GM19468 (cell line): ENCODE data around the gene TMEM151A.
"Not testable (repeated sequence)": the region's sequence is repeated elsewhere in the genome, so short reads cannot be mapped to it uniquely, and the experiment has no call there.

Experiments
- ATAC-seq: cut with Tn5 transposase; IDR thresholded peaks from one replicate; pipeline ENCODE4 v1.9.1; 2021; ENCODE audit warnings: mild to moderate bottlenecking, moderate library complexity, moderate number of reproducible peaks; ENCODE audit not compliant: unreplicated experiment; ENCODE audit errors: extremely low read depth

Gene TMEM151A

DNA sequence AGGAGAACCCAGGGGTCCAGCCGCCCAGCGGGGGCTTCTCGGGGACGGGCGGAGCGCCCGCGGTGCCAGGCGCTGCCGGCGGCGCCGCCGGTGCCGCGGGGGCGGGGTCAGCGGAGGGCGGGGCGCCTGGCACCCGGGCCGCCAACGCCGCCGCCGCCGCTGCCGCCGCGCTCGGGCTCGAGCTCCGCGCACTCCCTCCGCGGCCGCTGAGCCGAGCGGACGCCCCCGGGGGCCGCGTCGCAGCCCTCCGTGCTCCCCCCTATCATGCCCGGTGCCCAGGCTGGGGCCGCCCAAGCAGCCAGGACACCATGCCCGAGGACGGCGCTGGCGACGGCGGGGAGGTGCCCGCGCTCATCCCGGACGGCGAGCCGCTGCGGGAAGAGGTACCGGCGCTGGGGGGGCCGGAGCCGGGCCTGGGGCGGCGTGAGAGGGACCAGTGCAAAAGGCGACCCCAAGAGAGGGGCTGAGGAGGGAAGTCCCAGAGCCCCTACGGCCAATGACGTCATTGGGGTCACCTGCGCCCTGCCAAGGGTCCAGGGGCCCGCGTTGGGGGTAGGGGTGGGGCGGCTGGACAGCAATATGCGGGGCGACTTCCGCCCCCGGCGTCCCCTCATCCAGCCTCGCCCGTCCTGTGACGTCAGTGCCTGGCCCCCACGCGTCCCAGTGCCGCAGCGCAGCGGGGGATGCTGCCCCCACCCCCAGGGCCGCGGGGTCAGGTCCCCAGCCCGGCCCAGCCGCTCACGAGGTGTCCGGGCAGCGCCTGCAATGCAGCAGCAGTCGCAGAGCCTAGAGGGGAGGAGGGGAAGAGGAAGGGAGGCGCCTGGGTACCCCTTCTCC, at the start of gene TMEM151A:
TSS of gene TMEM151A (plus strand) at position 189 of the 837 bp plus-strand sequence. CDS start at position 309, 120 bp downstream.
- no peak for ATAC-seq

DNA sequence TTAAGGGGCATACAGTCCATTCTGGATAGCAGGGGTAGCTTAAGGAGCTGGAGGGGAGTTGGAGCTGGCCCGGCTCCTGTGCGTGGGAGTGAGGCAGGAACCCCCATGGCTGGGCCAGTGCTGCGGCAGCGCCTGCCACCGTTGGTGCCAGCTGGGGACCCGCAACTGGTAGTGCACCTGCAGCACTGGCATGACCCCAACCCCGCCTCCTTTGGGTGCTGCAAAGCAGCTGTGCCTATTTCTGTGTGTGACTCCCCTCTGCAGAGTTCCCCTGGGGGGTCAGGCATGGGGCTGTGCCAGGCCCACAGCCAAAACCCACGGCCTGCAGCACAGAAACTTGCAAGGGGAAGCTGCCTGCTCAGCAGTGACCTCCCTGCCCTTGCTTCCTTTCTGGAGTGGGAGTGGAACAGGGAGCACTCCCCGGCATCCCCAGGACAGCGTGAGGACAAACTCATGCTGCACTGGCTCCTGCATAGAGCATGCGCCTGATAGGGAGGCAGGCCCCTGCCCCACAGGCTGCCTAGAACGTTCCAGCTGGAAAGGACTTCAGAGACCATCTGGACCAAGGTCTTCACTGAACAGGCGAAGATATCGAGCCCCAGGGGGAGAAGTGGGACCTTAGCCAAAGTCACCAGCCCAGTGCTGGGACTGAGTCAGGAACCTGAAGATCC, 49.5 kb upstream of the TMEM151A start:
- no peak for ATAC-seq

DNA sequence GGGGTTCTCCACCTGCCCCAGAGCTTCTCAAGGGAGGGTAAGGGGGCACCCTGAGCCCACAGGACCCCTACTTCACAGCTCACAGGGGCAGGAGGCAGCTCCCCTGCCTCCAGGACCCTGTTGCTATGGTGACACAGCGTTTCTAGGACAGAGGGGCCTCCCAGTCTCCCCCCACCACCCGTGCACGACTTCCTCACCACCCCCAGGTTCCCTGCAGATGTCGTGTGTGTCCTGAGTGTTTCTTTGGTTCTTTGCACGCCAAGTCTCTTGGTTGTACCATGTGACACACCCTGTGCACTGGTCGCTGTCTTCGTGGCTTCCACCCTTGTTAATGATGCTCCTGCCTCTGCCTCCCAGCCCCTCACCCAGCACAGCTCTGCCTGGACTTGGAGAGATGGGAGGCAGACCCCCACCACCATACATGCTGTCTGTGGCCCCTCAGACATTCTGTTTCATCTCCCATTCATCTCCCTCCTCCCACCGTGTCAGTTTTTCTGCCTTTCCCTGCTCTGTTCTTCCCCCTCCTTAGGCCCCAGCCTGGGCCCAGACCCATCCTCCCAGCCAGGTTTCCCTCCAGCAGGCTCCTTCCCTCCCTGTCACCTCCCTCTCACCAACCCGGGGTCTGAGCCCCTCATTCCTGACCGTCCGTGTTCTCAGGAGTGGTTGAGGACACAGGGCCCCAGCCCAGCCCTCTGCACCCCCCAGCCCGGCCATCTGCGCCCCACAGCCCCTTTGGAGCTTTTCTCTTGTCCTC, 47.7 kb upstream of the TMEM151A start:
- no peak for ATAC-seq

DNA sequence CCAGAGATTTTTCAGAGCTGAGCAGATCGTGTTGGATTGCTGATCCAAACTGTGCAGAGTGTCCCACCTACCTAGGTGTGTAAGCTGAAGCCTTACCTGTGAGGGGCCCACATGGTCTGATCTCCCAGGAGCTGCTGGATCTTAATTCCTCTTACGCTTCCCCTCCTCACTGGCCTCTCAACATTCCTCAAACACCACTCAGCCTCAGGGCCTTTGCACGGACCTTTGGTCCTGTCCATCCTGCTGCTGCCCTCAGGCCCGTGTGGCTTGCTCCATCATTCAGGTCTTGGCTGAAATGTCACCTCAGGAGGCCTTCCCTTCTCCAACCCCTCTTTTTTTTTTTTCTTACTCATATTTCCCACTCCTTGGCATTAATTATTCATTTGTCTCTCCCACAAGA, 44.4 kb upstream of the TMEM151A start:
- no peak for ATAC-seq

DNA sequence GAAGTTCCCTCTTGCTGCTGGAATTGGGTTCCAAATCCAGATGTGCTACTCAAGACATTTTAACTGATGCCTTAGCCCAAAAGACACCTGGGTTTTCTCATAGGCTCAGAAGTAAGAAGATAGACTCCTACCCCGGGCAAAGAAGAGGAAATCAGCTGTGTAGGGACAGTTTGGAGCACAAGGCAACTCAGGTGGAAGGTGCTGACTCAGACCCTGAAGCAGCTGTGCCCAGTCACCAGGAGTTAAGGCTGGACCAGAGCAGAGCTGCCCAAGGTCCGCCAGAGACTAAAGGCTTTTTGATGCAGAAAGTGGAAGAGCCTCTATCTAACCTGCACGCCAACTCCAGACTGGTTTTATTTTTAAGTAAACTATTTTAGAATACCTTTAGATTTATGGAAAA, 43.9 kb upstream of the TMEM151A start:
- ATAC-seq: no peak

DNA sequence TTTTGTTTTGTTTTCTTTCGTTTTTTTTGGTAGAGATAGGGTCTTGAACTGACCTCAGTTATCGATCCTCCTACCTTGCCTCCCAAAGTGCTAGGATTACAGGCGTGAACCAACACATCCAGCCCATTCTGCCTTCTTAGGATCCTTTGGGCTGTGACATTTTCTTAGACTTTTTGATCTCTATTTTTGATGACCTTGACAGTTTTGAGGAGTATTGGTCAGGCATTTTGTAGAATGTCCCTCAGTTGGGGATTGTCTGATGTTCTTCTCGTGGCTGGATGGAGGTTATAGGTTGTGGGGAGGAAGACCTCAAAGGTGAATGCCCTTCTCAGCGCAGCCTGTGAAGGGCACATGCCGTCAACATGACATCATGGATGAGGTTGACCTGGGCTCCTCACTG, 42.8 kb upstream of the TMEM151A start:
- ATAC-seq: no peak

DNA sequence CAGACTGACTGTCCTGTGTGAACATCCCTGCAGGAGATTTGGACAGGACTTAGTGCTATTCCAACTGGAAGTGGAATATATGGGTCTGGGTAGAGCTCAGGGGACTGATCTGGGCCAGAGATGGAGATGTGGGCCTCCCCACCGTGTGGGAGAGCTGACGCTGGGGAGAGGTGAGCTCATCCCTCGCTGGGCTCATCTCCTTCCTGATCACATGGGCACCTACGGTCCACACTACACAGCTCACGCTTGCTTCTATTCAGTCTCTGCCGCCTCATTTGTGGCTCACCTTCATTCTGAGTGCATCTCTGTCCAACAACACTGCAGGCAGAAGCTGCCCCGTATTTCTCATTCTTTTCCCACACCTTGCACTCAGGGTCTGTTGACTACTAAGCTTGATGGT, 39.9 kb upstream of the TMEM151A start:
- no peak for ATAC-seq

DNA sequence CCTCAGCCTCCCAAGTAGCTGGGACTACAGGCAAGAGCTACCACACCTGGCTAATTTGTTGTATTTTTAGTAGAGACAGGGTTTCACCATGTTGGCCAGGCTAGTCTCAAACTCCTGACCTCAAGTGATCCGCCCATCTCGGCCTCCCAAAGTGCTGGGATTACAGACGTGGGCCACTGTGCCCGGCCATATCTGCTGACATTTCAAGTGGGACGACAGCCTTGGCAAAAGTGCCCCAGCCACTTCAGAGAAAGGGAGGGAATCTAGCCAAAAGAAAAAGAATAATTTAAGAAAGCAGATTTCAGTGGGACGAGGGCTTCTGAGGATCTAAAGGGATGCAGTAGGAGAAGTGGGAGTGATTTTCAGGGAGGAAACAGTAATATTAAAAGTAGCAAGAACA, 38.6 kb upstream of the TMEM151A start:
- ATAC-seq: not testable (repeated sequence)

DNA sequence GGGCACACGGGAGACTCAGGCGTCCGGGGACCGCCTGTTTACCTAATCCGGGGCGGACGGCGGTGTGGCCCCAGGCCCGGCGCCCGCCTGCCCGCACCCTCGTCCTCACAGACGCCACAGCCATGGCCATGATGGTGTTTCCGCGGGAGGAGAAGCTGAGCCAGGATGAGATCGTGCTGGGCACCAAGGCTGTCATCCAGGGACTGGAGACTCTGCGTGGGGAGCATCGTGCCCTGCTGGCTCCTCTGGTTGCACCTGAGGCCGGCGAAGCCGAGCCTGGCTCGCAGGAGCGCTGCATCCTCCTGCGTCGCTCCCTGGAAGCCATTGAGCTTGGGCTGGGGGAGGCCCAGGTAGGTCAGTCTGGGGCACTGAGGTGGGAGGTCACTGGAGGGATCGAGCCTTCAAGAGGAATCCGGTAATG, 33.2 kb upstream of the TMEM151A start:
- ATAC-seq: no peak

DNA sequence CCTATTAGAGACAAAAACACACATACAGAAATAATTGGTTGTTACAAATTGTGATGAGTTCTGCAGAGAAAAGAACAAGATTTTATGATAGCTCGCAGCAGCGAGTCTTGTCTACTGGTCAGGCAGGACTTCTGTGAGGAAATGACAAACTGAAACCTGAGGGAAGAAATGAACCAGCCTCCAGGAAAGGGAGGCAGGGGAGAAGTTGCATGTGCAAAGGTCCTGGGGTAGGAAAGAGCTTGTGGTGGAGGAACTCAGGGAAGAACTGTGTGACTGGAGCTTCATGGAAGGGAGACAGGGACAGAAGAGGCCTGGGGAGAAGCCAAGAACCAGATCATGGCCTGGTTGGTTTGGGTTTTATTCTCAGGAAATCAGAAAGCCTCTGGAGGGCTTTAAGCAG, 32.5 kb upstream of the TMEM151A start:
- ATAC-seq: no peak

DNA sequence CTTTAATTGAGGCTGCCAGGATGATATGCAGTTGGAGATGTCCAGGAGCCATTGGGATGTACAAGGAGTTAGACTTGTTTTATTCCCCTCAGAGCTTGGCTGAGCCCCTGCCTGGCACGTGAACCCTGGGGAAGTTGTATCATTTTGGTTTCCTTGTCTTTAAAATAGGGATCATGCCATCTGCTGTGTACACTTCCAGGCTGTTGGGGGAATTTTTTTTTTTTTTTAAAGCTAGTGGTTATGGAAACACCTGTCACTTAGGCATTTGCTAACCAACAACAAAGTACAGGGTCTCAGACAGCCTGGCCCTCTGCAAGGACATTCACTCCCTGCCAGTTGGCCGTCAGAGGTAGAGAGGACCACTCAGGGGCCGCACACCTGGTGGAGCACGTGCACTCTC, 31.7 kb upstream of the TMEM151A start:
- ATAC-seq: no peak

DNA sequence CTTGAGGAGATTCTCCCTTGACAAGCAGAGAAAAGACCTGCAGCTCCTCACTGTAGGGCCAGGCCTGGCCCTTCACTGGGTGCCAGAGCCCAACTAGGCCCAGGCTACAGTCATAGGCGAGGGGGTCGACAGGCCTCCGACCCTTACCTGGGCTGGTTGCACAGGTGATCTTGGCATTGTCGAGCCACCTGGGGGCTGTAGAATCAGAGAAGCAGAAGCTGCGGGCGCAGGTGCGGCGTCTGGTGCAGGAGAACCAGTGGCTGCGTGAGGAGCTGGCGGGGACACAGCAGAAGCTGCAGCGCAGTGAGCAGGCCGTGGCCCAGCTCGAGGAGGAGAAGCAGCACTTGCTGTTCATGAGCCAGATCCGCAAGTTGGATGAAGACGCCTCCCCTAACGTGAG, 30.1 kb upstream of the TMEM151A start:
- no peak for ATAC-seq

DNA sequence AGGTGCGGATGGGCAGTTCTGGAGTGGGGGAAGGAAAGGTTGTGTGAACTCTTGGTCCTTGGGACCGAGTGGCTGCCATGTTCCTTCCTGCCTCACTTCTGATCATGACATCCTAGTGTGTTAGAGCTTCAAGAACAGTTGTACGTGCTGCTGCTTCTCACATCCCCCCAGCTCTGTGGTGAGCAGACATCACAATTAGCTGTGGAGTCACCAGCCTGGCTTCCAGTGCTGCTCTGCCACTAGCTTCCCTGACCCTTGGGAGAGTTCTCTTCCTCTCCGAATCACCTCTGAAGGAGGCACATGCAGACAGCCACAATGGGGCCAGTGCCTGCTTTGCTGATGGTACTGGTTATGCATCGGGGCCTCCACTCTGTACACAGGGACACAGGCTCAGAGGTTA, 29.5 kb upstream of the TMEM151A start:
- ATAC-seq: no peak

DNA sequence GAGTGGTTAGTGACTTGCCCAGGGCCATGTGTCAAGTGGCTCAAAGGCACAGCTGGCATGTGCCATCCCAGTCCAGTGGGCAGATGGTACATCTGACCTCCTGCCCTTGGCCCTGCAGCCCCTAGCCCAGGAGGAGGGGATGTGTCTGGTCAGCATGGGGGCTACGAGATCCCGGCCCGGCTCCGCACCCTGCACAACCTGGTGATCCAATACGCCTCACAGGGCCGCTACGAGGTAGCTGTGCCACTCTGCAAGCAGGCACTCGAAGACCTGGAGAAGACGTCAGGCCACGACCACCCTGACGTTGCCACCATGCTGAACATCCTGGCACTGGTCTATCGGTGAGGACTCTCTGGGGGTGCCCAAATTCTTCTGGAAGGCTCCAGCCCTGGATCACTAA, 29.0 kb upstream of the TMEM151A start:
- ATAC-seq: no peak

DNA sequence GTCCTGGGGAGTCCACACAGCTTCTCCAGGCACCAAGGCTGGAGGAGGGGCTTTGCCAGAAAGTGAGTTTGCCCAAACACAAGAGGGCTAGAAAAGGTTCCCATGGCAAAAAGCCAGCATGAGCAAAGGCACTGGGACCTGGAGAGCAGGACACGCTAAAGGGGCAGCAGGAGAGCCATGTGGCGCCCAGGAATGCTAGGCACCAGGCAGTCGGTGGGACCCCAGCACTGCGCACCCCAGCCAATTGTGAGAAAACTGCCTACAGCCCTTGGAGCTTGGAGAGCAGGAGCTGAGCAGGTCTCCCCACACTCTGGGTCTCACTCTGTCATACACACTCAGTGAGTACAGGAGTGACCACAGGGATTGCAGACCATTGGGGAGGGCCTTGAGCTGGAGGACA, 28.5 kb upstream of the TMEM151A start:
- ATAC-seq: no peak

DNA sequence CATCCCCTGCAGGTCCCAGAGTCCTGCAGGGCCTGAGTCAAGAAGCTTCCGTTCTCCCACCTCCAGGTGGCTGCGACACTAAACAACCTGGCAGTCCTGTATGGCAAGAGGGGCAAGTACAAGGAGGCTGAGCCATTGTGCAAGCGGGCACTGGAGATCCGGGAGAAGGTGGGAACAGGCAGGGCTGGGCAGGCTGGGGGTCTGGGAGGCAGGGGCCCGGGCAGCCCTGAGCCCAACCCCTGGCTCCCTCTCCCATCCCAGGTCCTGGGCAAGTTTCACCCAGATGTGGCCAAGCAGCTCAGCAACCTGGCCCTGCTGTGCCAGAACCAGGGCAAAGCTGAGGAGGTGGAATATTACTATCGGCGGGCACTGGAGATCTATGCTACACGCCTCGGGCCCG, 27.9 kb upstream of the TMEM151A start:
- ATAC-seq: no peak

DNA sequence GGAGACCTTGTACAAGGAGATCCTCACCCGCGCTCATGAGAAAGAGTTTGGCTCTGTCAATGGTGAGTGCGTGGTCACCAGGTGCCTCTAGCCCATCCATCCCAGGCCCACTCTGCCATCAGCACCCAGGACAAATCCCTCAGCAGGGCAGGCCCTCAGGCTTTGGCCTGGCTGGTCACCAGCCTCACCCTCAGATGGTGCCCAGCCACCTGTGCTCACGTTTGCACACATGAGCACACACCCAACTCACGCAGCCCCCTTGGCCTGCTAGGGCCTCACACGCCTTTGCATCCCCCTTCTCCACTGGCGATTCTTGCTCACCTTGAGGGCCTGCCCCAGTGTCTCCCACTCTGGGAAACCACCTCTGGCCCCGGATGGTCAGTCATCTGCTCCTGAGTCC, 27.3 kb upstream of the TMEM151A start:
- ATAC-seq: no peak

DNA sequence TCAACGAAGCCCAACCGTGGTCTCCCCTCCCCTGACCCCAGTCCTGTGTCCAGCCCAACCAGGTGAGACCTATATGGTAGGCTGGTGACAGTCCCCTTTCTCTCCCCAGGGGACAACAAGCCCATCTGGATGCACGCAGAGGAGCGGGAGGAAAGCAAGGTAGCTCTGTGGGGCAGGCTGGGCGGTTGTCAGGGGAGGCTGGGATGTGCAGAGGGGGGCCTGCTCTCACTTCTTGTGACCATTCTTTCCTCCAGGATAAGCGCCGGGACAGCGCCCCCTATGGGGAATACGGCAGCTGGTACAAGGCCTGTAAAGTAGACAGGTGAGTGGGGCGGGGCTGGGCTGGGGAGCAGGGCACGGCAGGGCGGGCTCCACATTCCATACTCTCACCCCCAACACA, 26.8 kb upstream of the TMEM151A start:
- ATAC-seq: no peak

DNA sequence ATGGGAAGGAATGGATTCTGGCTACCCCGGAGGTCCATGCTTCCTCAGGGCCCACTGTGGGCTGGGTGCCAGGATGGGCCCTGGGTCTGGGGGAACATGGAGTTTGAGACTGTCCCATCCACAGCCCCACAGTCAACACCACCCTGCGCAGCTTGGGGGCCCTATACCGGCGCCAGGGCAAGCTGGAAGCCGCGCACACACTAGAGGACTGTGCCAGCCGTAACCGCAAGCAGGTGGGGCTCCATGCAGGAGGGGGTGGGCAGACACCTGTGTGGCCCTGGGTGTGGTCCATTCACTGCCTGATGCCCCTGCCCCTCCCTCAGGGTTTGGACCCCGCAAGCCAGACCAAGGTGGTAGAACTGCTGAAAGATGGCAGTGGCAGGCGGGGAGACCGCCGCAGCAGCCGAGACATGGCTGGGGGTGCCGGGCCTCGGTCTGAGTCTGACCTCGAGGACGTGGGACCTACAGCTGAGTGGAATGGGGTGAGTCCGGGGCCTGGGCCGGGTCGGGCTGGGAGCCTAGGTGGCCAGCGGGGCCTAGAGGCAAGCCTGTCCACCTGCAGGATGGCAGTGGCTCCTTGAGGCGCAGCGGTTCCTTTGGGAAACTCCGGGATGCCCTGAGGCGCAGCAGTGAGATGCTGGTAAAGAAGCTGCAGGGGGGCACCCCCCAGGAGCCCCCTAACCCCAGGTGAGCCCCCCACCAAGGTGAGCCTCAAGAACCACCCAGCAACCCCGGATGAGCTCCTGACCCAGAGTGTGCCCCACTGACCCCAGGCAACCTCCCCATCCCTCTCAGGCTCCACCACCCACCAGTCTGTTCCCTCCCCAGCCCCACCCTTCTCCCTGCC, 25.9 kb upstream of the TMEM151A start:
- no peak for ATAC-seq

DNA sequence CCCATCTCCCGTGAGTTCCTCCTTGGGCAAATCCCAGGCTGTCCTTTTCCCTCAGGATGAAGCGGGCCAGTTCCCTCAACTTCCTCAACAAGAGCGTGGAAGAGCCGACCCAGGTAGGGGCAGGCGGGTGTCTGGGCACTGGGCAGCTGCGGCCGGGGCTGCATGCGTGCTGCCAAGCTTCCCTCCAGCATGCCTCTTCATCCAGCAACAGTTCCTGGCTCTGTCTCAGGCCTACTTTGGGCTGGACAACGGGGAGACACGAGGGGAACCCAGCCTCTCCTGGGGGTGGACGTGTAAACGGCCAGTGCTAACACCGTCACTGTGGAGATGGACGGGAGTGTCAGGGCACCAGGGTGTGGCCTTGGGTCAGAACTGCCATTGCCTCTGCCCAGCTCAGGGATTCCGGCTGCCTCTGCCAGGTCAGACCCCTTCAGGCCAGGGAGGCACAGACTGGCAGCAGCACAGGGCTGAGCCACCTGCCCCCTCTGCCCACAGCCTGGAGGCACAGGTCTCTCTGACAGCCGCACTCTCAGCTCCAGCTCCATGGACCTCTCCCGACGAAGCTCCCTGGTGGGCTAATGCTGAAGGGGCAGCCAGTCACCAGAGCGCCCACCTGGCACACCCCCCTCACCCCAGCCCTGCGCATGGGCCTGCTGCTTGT, 25.2 kb upstream of the TMEM151A start:
- no peak for ATAC-seq
